Activated naive CD4-positive, alpha-beta T cell treated with anti-CD3 and anti-CD28 coated beads for 36 hours (primary cell): ENCODE results near the gene PDZD7. TPM values are rescaled to one million over a fixed set of nuclear protein-coding genes. Genes with fewer than 3 reads are reported as not detected.
A peak's percentile ranks its signal among the peaks of the same experiment; 100 is the strongest.

Source experiments
- CTCF ChIA-PET: fragments of 350-600 bp; sonication (Branson Sonifier 250); formaldehyde crosslinking; loops from one replicate; lab custom pipeline; 2021; ENCODE audit warnings: antibody characterized with exemption; lab: Charles Lee
- DNase-seq: peaks from one replicate; pipeline ENCODE4 v3.0.0-alpha.2; 2020
- H3K27ac Mint-ChIP-seq: one replicate; pipeline ENCODE4 v1.8.0; 2021; ENCODE audit warnings: mild to moderate bottlenecking, mixed read lengths
- H3K27me3 Mint-ChIP-seq: one replicate; pipeline ENCODE4 v1.8.0; 2021; ENCODE audit warnings: low read depth, mixed read lengths
- H3K36me3 Mint-ChIP-seq: one replicate; pipeline ENCODE4 v1.8.0; 2021; ENCODE audit warnings: low read depth, mixed read lengths
- H3K4me1 Mint-ChIP-seq: one replicate; pipeline ENCODE4 v1.8.0; 2021; ENCODE audit warnings: low read depth, mixed read lengths
- H3K4me3 Mint-ChIP-seq: one replicate; pipeline ENCODE4 v1.8.0; 2021; ENCODE audit warnings: mild to moderate bottlenecking, moderate library complexity, mixed read lengths
- H3K9me3 Mint-ChIP-seq: one replicate; pipeline ENCODE4 v1.8.0; 2021; ENCODE audit warnings: mixed read lengths
- intact Hi-C: fragments of 100-400 bp; cut with micrococcal nuclease; formaldehyde crosslinking; loops from one replicate; pipeline ENCODE4 v1.15.1; 2023
- total RNA-seq, 2 experiments: library from RNA; stranded (reverse); gene quantifications; one replicate each; pipeline ENCODE4 v1.2.3, GENCODE V29; 2021

PDZD7 gene
- total RNA-seq, 2 experiments from 2014 or later = 0.37 to 0.62 TPM

DNA sequence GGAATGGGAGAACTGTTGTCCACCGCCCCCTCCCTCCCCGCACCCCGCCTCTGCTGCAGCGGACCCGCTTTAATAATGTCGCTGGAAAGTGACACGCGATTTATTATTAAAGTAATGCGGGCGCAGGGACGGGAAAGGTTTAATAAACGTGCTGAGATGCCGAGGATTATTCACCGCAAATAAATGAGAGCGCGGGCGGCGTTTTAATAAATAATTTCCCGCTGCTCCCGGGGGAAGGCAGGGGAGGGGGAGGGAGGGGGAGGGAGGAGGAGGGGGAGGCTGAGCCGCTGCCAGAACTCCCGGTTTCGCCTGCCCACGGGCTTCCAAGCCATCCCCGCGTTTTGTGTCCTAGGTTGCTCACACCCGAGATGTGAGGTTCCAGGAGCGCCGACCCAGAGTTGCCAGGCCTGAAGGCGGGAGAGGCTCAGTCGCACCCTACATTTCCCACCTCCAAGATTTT lies 36.0 kb upstream of the PDZD7 start:
- intact Hi-C loops = no loop called here
- Mint-ChIP-seq H3K9me3 (no peaks in the 10 kb centered on the region), H3K36me3 (no peaks in the 10 kb centered on the region), H3K4me1 (peaks cover 28% of the 10 kb centered on the region), H3K27ac (no peak overlapping the region), H3K4me3 (peak overlapping the region; percentile 66), H3K27me3 (peaks cover 38% of the 10 kb centered on the region)
- CTCF ChIA-PET = interaction anchor here (0.6 to 13.7 kb wide), 15 partner anchors 8 to 714 kb away, joined by 3 to 326 read pairs (median 4); partner anchors contain the start of genes PDZD7 and SFXN3
- peak; percentile 12 for DNase-seq

GRCh38 chr10:101066146-101066895 lies 35.4 kb upstream of the PDZD7 start:
- peak; percentile 66 for DNase-seq
- intact Hi-C loops = no loop called here
- no peaks in the 10 kb centered on the region for H3K36me3 Mint-ChIP-seq
- H3K9me3 Mint-ChIP-seq = no peaks in the 10 kb centered on the region
- H3K4me1 Mint-ChIP-seq = peaks cover 34% of the 10 kb centered on the region
- H3K27me3 Mint-ChIP-seq = peaks cover 39% of the 10 kb centered on the region
- H3K27ac Mint-ChIP-seq = no peak overlapping the region
- CTCF ChIA-PET = interaction anchor here (0.6 to 13.7 kb wide), 11 partner anchors 9 to 76 kb away, joined by 3 to 326 read pairs (median 5); partner anchors contain the start of genes PDZD7 and SFXN3
- H3K4me3 Mint-ChIP-seq = peak overlapping the region; percentile 34

DNA sequence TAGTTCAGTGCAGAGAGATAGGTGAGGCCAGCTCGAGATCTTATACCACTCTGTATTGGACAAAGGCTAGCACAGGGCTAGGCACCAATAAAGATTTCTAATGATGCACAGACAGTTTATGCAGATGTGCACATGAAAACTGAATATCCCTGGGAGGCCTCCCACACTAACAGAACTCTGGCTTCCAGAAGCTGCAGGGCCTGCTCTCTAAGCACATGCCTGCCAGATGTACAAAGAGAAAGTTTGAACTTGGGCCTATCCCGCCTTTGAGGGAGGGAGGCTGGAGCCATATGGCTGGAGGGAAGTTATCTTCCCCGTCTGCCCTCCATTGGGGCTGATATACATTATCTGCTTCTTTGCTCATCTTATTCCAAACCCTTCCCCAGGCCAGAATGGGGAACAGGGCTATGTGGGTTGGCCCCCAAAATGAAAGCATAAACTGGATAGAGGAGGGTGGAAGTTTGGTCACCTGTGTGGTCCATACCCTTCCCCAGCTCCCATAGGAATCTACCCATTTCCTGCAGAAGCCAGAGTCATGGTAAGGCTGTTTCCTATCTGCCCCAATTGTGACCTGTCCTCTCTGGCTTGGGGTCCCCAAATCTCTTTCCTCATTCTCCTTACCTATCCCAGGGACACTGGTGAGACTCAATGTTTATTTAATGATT lies 34.7 kb upstream of the PDZD7 start:
- Mint-ChIP-seq H3K9me3 (no peaks in the 10 kb centered on the region), H3K27me3 (peaks cover 39% of the 10 kb centered on the region), H3K36me3 (no peaks in the 10 kb centered on the region), H3K4me3 (no peak overlapping the region), H3K27ac (no peak overlapping the region), H3K4me1 (peaks cover 35% of the 10 kb centered on the region)
- no peak for DNase-seq
- CTCF ChIA-PET = interaction anchor here (0.9 to 13.7 kb wide), 5 partner anchors 20 to 76 kb away, joined by 4 to 326 read pairs (median 14); no protein-coding TSS in a partner anchor
- intact Hi-C loops = no loop called here

- H3K4me1 Mint-ChIP-seq = peaks cover 39% of the 10 kb centered on the region
- H3K27ac Mint-ChIP-seq = no peak overlapping the region
- peaks cover 39% of the 10 kb centered on the region for H3K27me3 Mint-ChIP-seq
- H3K4me3 Mint-ChIP-seq = no peak overlapping the region
- intact Hi-C loops = no loop called here
- DNase-seq = no peak
- H3K36me3 Mint-ChIP-seq = no peaks in the 10 kb centered on the region
- CTCF ChIA-PET = interaction anchor here (3.0 to 13.7 kb wide), 4 partner anchors 19 to 77 kb away, joined by 8 to 326 read pairs (median 16); no protein-coding TSS in a partner anchor
- H3K9me3 Mint-ChIP-seq = no peaks in the 10 kb centered on the region
Observed at GRCh38 chr10:101064415-101065030, 33.6 kb upstream of the PDZD7 start.

- DNase-seq = no peak
- peaks cover 39% of the 10 kb centered on the region for H3K27me3 Mint-ChIP-seq
- H3K4me3 Mint-ChIP-seq = no peak overlapping the region
- H3K9me3 Mint-ChIP-seq = no peaks in the 10 kb centered on the region
- H3K36me3 Mint-ChIP-seq = no peaks in the 10 kb centered on the region
- peaks cover 43% of the 10 kb centered on the region for H3K4me1 Mint-ChIP-seq
- intact Hi-C loops = no loop called here
- H3K27ac Mint-ChIP-seq = no peak overlapping the region
- CTCF ChIA-PET = interaction anchor here (0.7 to 13.7 kb wide), 10 partner anchors 18 to 78 kb away, joined by 3 to 326 read pairs (median 6); partner anchors contain the start of gene LZTS2
Observed at GRCh38 chr10:101063548-101064414, 32.9 kb upstream of the PDZD7 start.

GRCh38 chr10:101063050-101063525 lies 32.2 kb upstream of the PDZD7 start:
- H3K27ac Mint-ChIP-seq = no peak overlapping the region
- no peaks in the 10 kb centered on the region for H3K9me3 Mint-ChIP-seq
- intact Hi-C loops = no loop called here
- CTCF ChIA-PET = interaction anchor here (0.7 to 13.7 kb wide), 10 partner anchors 17 to 78 kb away, joined by 3 to 326 read pairs (median 4); partner anchors contain the start of gene LZTS2
- peaks cover 43% of the 10 kb centered on the region for H3K4me1 Mint-ChIP-seq
- H3K4me3 Mint-ChIP-seq = no peak overlapping the region
- H3K27me3 Mint-ChIP-seq = peaks cover 39% of the 10 kb centered on the region
- H3K36me3 Mint-ChIP-seq = no peaks in the 10 kb centered on the region
- DNase-seq = no peak

- peaks cover 43% of the 10 kb centered on the region for H3K4me1 Mint-ChIP-seq
- intact Hi-C loops = no loop called here
- no peak overlapping the region for H3K27ac Mint-ChIP-seq
- peak; percentile 67 for DNase-seq
- H3K36me3 Mint-ChIP-seq = no peaks in the 10 kb centered on the region
- H3K27me3 Mint-ChIP-seq = peaks cover 39% of the 10 kb centered on the region
- no peaks in the 10 kb centered on the region for H3K9me3 Mint-ChIP-seq
- peak overlapping the region; percentile 61 for H3K4me3 Mint-ChIP-seq
- CTCF ChIA-PET = interaction anchor here (0.6 to 13.7 kb wide), 10 partner anchors 16 to 238 kb away, joined by 3 to 326 read pairs (median 4); partner anchors contain the start of gene LZTS2
Observed at GRCh38 chr10:101062232-101063049, 31.5 kb upstream of the PDZD7 start.

DNA sequence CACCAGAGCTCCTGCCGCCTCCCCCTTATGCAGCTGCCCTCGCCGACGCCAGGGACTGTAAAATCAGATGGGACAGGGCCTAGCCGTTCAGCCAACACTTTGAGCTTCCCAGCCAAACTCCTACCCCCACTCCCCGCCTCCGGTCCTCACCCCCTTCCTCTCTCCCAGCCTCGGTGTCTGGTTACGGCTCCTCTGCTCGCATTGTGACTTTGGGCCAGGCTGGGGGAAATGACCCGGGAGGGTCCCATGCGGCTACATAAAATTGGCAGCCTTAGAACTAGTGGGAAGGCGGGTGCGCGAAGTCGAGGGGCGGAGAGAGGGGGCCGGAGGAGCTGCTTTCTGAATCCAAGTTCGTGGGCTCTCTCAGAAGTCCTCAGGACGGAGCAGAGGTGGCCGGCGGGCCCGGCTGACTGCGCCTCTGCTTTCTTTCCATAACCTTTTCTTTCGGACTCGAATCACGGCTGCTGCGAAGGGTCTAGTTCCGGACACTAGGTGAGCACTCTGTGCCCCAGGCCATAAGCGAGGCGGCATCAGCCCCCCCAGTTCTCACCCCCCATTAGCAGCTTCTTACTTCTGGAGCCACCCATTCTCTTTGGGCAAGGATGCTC lies 30.8 kb upstream of the PDZD7 start, which contains the start of gene KAZALD1:
KAZALD1 (plus strand) TSS at position 366 of the 608 bp plus-strand sequence. CDS start 604 bp downstream, outside the sequence.
- CTCF ChIA-PET = interaction anchor here (0.6 to 13.7 kb wide), 8 partner anchors 13 to 307 kb away, joined by 3 to 326 read pairs (median 6); partner anchors contain the start of gene LZTS2
- no peak for DNase-seq
- no peaks in the 10 kb centered on the region for H3K9me3 Mint-ChIP-seq

DNA sequence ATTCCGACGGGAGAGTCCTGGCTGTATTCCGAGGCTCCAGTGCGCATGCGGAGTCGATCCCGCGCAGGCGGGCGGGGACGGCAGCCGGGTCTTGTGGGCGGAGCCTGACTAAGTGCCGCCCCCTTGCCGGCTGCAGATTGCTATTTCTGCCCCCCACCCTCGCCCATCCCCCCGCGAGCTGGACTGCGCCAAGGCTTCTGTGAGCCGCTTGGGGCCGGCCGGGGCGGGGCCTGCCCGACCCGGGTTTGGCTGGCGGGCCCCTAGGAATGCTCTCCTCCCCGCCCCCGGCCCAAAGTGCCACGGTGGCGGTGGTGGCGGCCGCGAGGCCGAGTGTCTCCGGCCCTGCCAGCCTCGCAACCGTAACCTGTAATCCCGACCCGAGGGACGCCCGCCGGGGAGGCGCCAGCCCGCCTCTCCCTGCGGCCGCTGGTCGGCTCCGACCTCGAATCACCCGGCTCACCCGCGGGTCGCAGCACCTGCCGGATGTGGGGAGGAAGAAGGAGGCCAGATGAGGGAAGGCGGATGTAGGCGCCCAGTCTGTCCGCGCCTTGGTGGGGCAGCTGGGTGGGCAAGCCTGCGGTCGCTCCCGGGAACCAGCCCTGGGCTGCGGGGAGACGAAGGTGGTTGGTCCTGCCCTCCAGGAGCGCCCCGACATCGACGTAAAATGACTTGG lies 30.2 kb upstream of the PDZD7 start:
- H3K4me1 Mint-ChIP-seq = peaks cover 34% of the 10 kb centered on the region
- DNase-seq = peak; percentile 91
- H3K27me3 Mint-ChIP-seq = peaks cover 32% of the 10 kb centered on the region
- intact Hi-C loops = loop anchor here (1.0 to 2.0 kb wide), 9 partner anchors 7 to 292 kb away; partner anchors contain the start of genes PDZD7 and SFXN3
- peaks cover 3% of the 10 kb centered on the region for H3K36me3 Mint-ChIP-seq
- H3K4me3 Mint-ChIP-seq = peak overlapping the region; percentile 87
- no peaks in the 10 kb centered on the region for H3K9me3 Mint-ChIP-seq
- CTCF ChIA-PET = interaction anchor here (0.5 to 13.7 kb wide), 12 partner anchors 8 to 381 kb away, joined by 3 to 326 read pairs (median 6); partner anchors contain the start of genes PDZD7 and SFXN3
- peak overlapping the region; percentile 93 for H3K27ac Mint-ChIP-seq

More for the DNA sequence above, 30.8 kb upstream of the PDZD7 start, which contains the start of gene KAZALD1:
- Mint-ChIP-seq H3K4me1 (peaks cover 39% of the 10 kb centered on the region), H3K36me3 (no peaks in the 10 kb centered on the region), H3K4me3 (peak within 1 kb of the TSS; percentile 87), H3K27me3 (peaks cover 38% of the 10 kb centered on the region), H3K27ac (peak within 1 kb of the TSS; percentile 93)
- intact Hi-C loops = loop anchor here (2.0 kb wide), 3 partner anchors 43 to 65 kb away; no protein-coding TSS in a partner anchor
